Right lobe of liver (tissue), 4 donors: ENCODE measurements around the gene LSM2.

ENCODE experiments used
- CTCF ChIP-seq, 4 donors: fragments of 200-600 bp in 3 of 4; fragments of 450-650 bp in 1 of 4; IDR thresholded peaks; one replicate each; pipeline versions ENCODE4 v1.5.1 to v1.8.0; 2016 to 2022; ENCODE audit warnings: antibody characterized with exemption in 4 of 4, mild to moderate bottlenecking in 2 of 4
- POLR2A ChIP-seq: fragments of 450-650 bp; IDR thresholded peaks from one replicate; pipeline ENCODE4 v1.6.1; 2017; ENCODE audit warnings: antibody characterized with exemption, mild to moderate bottlenecking
- donor health status: DM: no; HTN: no; CAD: no.
- donor health status: DM: no; HTN: no; CAD: no.
- donor health status: DM: no; HTN: yes; CAD: no.

- TF ChIP-seq CTCF (IDR thresholded peaks at IDR 0.05): no peak
- no peak for TF ChIP-seq POLR2A
These were observed 9.2 kb downstream of the LSM2 start for GRCh38 chr6:31797588-31797987.
